Endothelial cell (in vitro differentiated cells): ENCODE measurements around the gene PPIH. TPM values are rescaled to one million over a fixed set of nuclear protein-coding genes. Genes with fewer than 3 reads are reported as not detected.
"Not testable (repeated sequence)": the region's sequence is repeated elsewhere in the genome, so short reads cannot be mapped to it uniquely, and the experiment has no call there.

Experiments
- DNase-seq: peaks from one replicate; pipeline ENCODE4 v3.0.0; 2021; ENCODE audit warnings: low spot score
- H3K27ac Mint-ChIP-seq: one replicate; pipeline ENCODE4 v1.8.0; 2021; ENCODE audit warnings: mixed read lengths, inconsistent platforms; ENCODE audit not compliant: unreplicated experiment
- H3K27me3 Mint-ChIP-seq: one replicate; pipeline ENCODE4 v1.8.0; 2021; ENCODE audit warnings: mild to moderate bottlenecking, moderate library complexity, mixed read lengths, inconsistent platforms; ENCODE audit not compliant: unreplicated experiment
- H3K36me3 Mint-ChIP-seq: one replicate; pipeline ENCODE4 v1.8.0; 2021; ENCODE audit warnings: mild to moderate bottlenecking, low read depth, mixed read lengths, inconsistent platforms; ENCODE audit not compliant: unreplicated experiment
- H3K4me1 Mint-ChIP-seq: one replicate; pipeline ENCODE4 v1.8.0; 2021; ENCODE audit warnings: mild to moderate bottlenecking, mixed read lengths, inconsistent platforms; ENCODE audit not compliant: unreplicated experiment
- H3K4me3 Mint-ChIP-seq: one replicate; pipeline ENCODE4 v1.8.0; 2021; ENCODE audit warnings: mild to moderate bottlenecking, mixed read lengths, inconsistent platforms; ENCODE audit not compliant: unreplicated experiment
- H3K9me3 Mint-ChIP-seq: one replicate; pipeline ENCODE4 v1.8.0; 2021; ENCODE audit warnings: mixed read lengths, inconsistent platforms; ENCODE audit not compliant: unreplicated experiment
- total RNA-seq: library from RNA; stranded (reverse); fragmentation: NEBNext Ultra II Directional; extraction: Animal tissue kit (Norgen Biotek cat#: 25700); gene quantifications from one replicate; pipeline ENCODE4 v1.2.1, GENCODE V29; 2021; ENCODE audit not compliant: unreplicated experiment
- TF ChIP-seq, protein P1 (sequence below): fragments of 200-600 bp; sonication (generic); IDR thresholded peaks from one replicate; pipeline ENCODE4 v1.5.0; 2021; ENCODE audit warnings: antibody characterized with exemption; ENCODE audit not compliant: unreplicated experiment

The PPIH gene
- total RNA-seq, 1 donor from 2014 or later: 37.4 TPM

DNA sequence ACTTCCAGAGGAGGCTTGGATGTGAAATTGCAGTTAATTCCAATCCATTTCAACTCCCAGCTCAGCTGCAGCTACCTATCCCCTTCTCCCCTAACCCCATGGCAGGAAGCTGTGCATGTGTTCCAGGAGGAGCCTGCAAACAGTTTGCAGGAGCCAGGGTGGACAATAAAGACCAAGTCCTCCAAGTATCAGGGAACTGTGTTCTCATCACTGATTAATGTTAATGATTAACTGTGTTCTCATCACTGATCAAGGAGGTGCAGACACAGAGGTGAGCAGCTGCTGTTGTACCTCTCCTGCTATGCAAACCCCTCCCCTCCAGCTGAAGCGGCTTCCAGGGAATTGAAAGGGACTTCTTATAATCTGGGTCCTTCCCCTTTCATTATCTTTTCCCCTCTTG is 62.6 kb downstream of the PPIH start:
- no peaks in the 10 kb centered on the region for H3K27me3 Mint-ChIP-seq
- no peak overlapping the region for H3K4me3 Mint-ChIP-seq
- no peaks in the 10 kb centered on the region for H3K36me3 Mint-ChIP-seq
- no peak for DNase-seq
- no peaks in the 10 kb centered on the region for H3K9me3 Mint-ChIP-seq
- TF ChIP-seq, protein P1, sequence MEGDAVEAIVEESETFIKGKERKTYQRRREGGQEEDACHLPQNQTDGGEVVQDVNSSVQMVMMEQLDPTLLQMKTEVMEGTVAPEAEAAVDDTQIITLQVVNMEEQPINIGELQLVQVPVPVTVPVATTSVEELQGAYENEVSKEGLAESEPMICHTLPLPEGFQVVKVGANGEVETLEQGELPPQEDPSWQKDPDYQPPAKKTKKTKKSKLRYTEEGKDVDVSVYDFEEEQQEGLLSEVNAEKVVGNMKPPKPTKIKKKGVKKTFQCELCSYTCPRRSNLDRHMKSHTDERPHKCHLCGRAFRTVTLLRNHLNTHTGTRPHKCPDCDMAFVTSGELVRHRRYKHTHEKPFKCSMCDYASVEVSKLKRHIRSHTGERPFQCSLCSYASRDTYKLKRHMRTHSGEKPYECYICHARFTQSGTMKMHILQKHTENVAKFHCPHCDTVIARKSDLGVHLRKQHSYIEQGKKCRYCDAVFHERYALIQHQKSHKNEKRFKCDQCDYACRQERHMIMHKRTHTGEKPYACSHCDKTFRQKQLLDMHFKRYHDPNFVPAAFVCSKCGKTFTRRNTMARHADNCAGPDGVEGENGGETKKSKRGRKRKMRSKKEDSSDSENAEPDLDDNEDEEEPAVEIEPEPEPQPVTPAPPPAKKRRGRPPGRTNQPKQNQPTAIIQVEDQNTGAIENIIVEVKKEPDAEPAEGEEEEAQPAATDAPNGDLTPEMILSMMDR: no peak
- no peak overlapping the region for H3K27ac Mint-ChIP-seq
- no peaks in the 10 kb centered on the region for H3K4me1 Mint-ChIP-seq

GRCh38 chr1:42721926-42722325 is 63.7 kb downstream of the PPIH start:
- DNase-seq: no peak
- no peaks in the 10 kb centered on the region for H3K9me3 Mint-ChIP-seq
- TF ChIP-seq, protein P1: no peak
- no peak overlapping the region for H3K27ac Mint-ChIP-seq
- H3K36me3 Mint-ChIP-seq: no peaks in the 10 kb centered on the region
- no peaks in the 10 kb centered on the region for H3K27me3 Mint-ChIP-seq
- no peak overlapping the region for H3K4me3 Mint-ChIP-seq
- H3K4me1 Mint-ChIP-seq: no peaks in the 10 kb centered on the region

GRCh38 chr1:42722403-42722802 is 64.2 kb downstream of the PPIH start:
- not testable (repeated sequence) for H3K9me3 Mint-ChIP-seq, H3K27ac Mint-ChIP-seq, H3K4me3 Mint-ChIP-seq, H3K27me3 Mint-ChIP-seq, H3K4me1 Mint-ChIP-seq, H3K36me3 Mint-ChIP-seq, DNase-seq

- Mint-ChIP-seq H3K4me1 (no peaks in the 10 kb centered on the region), H3K36me3 (no peaks in the 10 kb centered on the region), H3K27me3 (no peaks in the 10 kb centered on the region), H3K27ac (no peak overlapping the region), H3K9me3 (no peaks in the 10 kb centered on the region), H3K4me3 (no peak overlapping the region)
- no peak for DNase-seq
- TF ChIP-seq, protein P1: no peak
Measured at GRCh38 chr1:42723511-42723910, 65.3 kb downstream of the PPIH start.

GRCh38 chr1:42725820-42726219 is 67.6 kb downstream of the PPIH start:
- not testable (repeated sequence) for H3K36me3 Mint-ChIP-seq, H3K27me3 Mint-ChIP-seq

More at GRCh38 chr1:42725820-42726219, 67.6 kb downstream of the PPIH start:
- not testable (repeated sequence) for H3K9me3 Mint-ChIP-seq, H3K4me1 Mint-ChIP-seq, DNase-seq, H3K27ac Mint-ChIP-seq, H3K4me3 Mint-ChIP-seq

Other genes with a start within 250 kb of the PPIH start
- gene ZMYND12, start 202.4 kb upstream of the PPIH start, total RNA-seq: 1.1 TPM
- gene PPCS, start 201.9 kb upstream of the PPIH start, total RNA-seq: 32.2 TPM
- 3.4 TPM for gene CCDC30, start 195.1 kb upstream of the PPIH start, total RNA-seq
- 741 TPM for gene YBX1, start 24.0 kb downstream of the PPIH start, total RNA-seq
- gene CLDN19, start 81.8 kb downstream of the PPIH start, total RNA-seq: not detected
- 178 TPM for gene P3H1, start 108.6 kb downstream of the PPIH start, total RNA-seq
- gene C1orf50, start 108.8 kb downstream of the PPIH start, total RNA-seq: 11.3 TPM
- 0.38 TPM for gene TMEM269, start 126.6 kb downstream of the PPIH start, total RNA-seq
- gene ERMAP, start 158.7 kb downstream of the PPIH start, total RNA-seq: 12.4 TPM
- 55.1 TPM for gene SVBP, start 159.0 kb downstream of the PPIH start, total RNA-seq
- 12.0 TPM for gene ZNF691, start 188.2 kb downstream of the PPIH start, total RNA-seq